ENCODE results near the gene TMEM132D. TPM values are rescaled to one million over a fixed set of nuclear protein-coding genes. Genes with fewer than 3 reads are reported as not detected.

The TMEM132D gene
- total and polyA plus RNA-seq, 2 donors from 2014 or later: 0.13 TPM; not detected in 1

DNA sequence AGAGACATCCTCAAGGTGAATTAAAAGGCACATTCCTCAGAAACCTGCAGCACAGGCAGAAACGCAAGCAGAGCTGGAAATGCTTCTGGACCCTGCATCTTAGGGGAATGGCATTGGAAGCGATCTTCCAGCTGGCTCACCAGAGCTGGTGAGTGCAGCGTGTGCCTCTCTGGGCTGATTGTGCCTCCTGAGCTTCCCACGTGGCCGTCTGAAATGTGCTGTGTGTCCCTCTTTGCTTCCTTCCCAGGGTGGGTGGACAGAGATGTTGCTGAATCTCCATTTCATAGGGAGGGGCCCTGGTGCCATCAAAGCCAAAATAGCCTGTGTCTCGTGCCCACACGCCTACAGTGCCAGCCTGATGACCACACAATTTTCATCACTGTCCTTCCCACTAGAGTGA is 34.3 kb upstream of the TMEM132D start:
- H3K27me3 ChIP-seq (ENCODE audit: control insufficient read depth, insufficient read depth, low read length): no peaks in the 10 kb centered on the region
- TF ChIP-seq, protein P1, sequence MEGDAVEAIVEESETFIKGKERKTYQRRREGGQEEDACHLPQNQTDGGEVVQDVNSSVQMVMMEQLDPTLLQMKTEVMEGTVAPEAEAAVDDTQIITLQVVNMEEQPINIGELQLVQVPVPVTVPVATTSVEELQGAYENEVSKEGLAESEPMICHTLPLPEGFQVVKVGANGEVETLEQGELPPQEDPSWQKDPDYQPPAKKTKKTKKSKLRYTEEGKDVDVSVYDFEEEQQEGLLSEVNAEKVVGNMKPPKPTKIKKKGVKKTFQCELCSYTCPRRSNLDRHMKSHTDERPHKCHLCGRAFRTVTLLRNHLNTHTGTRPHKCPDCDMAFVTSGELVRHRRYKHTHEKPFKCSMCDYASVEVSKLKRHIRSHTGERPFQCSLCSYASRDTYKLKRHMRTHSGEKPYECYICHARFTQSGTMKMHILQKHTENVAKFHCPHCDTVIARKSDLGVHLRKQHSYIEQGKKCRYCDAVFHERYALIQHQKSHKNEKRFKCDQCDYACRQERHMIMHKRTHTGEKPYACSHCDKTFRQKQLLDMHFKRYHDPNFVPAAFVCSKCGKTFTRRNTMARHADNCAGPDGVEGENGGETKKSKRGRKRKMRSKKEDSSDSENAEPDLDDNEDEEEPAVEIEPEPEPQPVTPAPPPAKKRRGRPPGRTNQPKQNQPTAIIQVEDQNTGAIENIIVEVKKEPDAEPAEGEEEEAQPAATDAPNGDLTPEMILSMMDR (IDR thresholded peaks at IDR 0.05; ENCODE audit: borderline replicate concordance, extremely low read depth, insufficient read depth): no peak
- intact Hi-C loops (cut with DNase I): no loop called here
- no peaks in the 10 kb centered on the region for H3K36me3 ChIP-seq (ENCODE audit: control insufficient read depth in 2 of 3, insufficient read depth in 3 of 3, low read length in 3 of 3)
- FAIRE-seq: no peak
- peaks cover 0 to 4% (median 0%) of the 10 kb centered on the region in 3 donors for H3K9me3 ChIP-seq (ENCODE audit: control insufficient read depth in 2 of 3, insufficient read depth in 1 of 3, low read length in 3 of 3)
- no peak for DNase-seq
- H3K4me1 ChIP-seq (ENCODE audit: control insufficient read depth in 2 of 3, insufficient read depth in 2 of 3, low read depth in 1 of 3, low read length in 3 of 3): no peaks in the 10 kb centered on the region
- no peak overlapping the region for H3K9ac ChIP-seq (ENCODE audit: low read length in 3 of 3)
- H3K27ac ChIP-seq (ENCODE audit: low read depth in 2 of 2, low read length in 2 of 2): no peak overlapping the region
- no peak overlapping the region for H3K4me3 ChIP-seq (ENCODE audit: low read length in 3 of 3)

DNA sequence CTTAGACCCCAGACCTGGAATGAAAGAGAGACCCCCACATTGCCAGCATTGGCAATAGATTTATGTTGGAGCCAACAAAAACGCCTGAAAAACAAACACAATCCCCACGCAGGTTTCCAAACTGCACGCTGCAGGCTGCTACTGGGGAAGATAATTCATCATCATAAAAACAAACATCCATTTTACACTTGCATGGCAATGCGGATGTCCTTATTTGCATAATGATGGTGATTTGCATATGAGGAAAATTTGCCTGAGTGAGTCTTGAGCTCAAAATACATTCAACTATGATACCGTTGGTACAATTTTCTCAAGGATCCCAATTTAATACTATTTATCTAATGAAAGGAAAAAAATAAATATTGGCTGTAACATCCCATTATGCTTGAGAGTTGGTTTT is 33.6 kb upstream of the TMEM132D start:
- FAIRE-seq (no peak), DNase-seq (no peak)
- no peak overlapping the region for H3K4me3 ChIP-seq (ENCODE audit: low read length in 3 of 3)
- H3K9ac ChIP-seq (ENCODE audit: low read length in 3 of 3): no peak overlapping the region
- no peaks in the 10 kb centered on the region for H3K27me3 ChIP-seq (ENCODE audit: control insufficient read depth, insufficient read depth, low read length)
- TF ChIP-seq, protein P1 (IDR thresholded peaks at IDR 0.05; ENCODE audit: borderline replicate concordance, extremely low read depth, insufficient read depth): no peak
- H3K27ac ChIP-seq (ENCODE audit: low read depth in 2 of 2, low read length in 2 of 2): no peak overlapping the region
- peaks cover 0 to 4% (median 0%) of the 10 kb centered on the region in 3 donors for H3K9me3 ChIP-seq (ENCODE audit: control insufficient read depth in 2 of 3, insufficient read depth in 1 of 3, low read length in 3 of 3)
- intact Hi-C loops (cut with DNase I): no loop called here
- no peaks in the 10 kb centered on the region for H3K4me1 ChIP-seq (ENCODE audit: control insufficient read depth in 2 of 3, insufficient read depth in 2 of 3, low read depth in 1 of 3, low read length in 3 of 3)
- H3K36me3 ChIP-seq (ENCODE audit: control insufficient read depth in 2 of 3, insufficient read depth in 3 of 3, low read length in 3 of 3): no peaks in the 10 kb centered on the region

DNA sequence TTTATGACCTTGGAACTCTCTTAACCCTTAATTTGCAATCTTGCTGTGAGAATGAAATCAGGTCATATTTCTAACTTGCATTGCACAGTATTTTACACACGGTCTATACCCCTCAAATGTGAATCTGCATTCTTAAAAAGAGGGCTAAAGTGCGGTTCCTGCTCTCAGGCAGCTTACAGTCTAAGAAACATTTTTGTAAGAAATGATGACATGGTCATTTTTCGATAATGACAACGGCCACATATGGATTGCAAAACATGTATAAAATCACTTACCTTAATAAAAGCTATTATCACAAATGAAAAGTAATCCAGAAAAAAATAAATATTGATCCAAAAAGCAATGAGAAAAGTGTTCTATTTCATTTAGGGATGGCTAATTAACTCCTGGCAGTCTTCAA is 24.8 kb upstream of the TMEM132D start:
- intact Hi-C loops (cut with DNase I): no loop called here
- H3K27me3 ChIP-seq (ENCODE audit: control insufficient read depth, insufficient read depth, low read length): no peaks in the 10 kb centered on the region
- H3K36me3 ChIP-seq (ENCODE audit: control insufficient read depth in 2 of 3, insufficient read depth in 3 of 3, low read length in 3 of 3): no peaks in the 10 kb centered on the region
- TF ChIP-seq, protein P1 (IDR thresholded peaks at IDR 0.05; ENCODE audit: borderline replicate concordance, extremely low read depth, insufficient read depth): no peak
- no peaks in the 10 kb centered on the region for H3K9me3 ChIP-seq (ENCODE audit: control insufficient read depth in 2 of 3, insufficient read depth in 1 of 3, low read length in 3 of 3)
- no peak overlapping the region for H3K27ac ChIP-seq (ENCODE audit: low read depth in 2 of 2, low read length in 2 of 2)
- FAIRE-seq (no peak), DNase-seq (no peak)
- H3K4me1 ChIP-seq (ENCODE audit: control insufficient read depth in 2 of 3, insufficient read depth in 2 of 3, low read depth in 1 of 3, low read length in 3 of 3): no peaks in the 10 kb centered on the region
- no peak overlapping the region for H3K9ac ChIP-seq (ENCODE audit: low read length in 3 of 3)
- H3K4me3 ChIP-seq (ENCODE audit: low read length in 3 of 3): no peak overlapping the region

DNA sequence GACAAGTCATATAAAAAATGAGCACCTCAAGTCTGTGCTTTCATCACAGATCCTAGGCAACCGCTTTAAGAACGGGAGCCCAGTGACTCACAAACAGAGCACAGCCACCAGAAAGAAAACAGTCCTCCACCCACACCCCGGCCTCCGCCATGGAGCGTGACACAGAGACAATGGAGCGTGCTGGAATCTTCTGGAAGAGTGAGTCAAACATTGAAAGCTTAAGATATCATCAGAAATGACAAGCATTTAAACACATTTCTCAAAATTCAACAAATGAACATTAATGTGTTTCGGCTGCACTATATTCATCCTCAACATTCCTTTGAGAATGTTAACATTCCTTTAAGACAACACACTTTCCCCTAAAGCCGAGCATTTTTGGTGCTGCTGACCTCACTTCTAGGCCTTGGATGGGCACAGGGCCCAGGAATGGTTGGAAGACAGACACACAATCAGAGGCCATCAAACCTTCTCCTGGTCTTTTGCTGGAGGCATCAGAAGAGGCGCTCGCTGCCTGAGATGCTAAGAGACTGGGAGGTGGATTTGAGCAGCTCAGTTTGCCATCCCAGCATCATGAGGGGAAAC is 23.6 kb upstream of the TMEM132D start:
- H3K36me3 ChIP-seq (ENCODE audit: control insufficient read depth in 2 of 3, insufficient read depth in 3 of 3, low read length in 3 of 3): no peaks in the 10 kb centered on the region
- H3K27me3 ChIP-seq (ENCODE audit: control insufficient read depth, insufficient read depth, low read length): no peaks in the 10 kb centered on the region
- intact Hi-C loops (cut with DNase I): no loop called here
- FAIRE-seq (no peak), DNase-seq (no peak)
- H3K9me3 ChIP-seq (ENCODE audit: control insufficient read depth in 2 of 3, insufficient read depth in 1 of 3, low read length in 3 of 3): no peaks in the 10 kb centered on the region
- no peak overlapping the region for H3K4me3 ChIP-seq (ENCODE audit: low read length in 3 of 3)
- TF ChIP-seq, protein P1 (IDR thresholded peaks at IDR 0.05; ENCODE audit: borderline replicate concordance, extremely low read depth, insufficient read depth): no peak
- no peaks in the 10 kb centered on the region for H3K4me1 ChIP-seq (ENCODE audit: control insufficient read depth in 2 of 3, insufficient read depth in 2 of 3, low read depth in 1 of 3, low read length in 3 of 3)
- no peak overlapping the region for H3K9ac ChIP-seq (ENCODE audit: low read length in 3 of 3)
- H3K27ac ChIP-seq (ENCODE audit: low read depth in 2 of 2, low read length in 2 of 2): no peak overlapping the region

Measured in kidney (tissue), 14 donors.